IMR-90 (cell line): Measurements from ENCODE around the gene NUPR1. TPM values are rescaled to one million over a fixed set of nuclear protein-coding genes. Genes with fewer than 3 reads are reported as not detected.

Experiments
- ATAC-seq: fragments of 200-7000 bp; cut with Tn5 transposase; 2 replicates; pipeline ENCODE4 v1.9.1; 2020; ENCODE audit warnings: low read depth, mild to moderate bottlenecking, moderate library complexity
- BruUV-seq: library from RNA; stranded (reverse); fragments of 400-500 nt; replicated peaks from 2 replicates; lab custom pipeline; 2021; lab: Mats Ljungman, UMichigan
- CTCF ChIA-PET: fragments of 300-600 bp; formaldehyde crosslinking; extraction: SDS; loops from one replicate; lab custom pipeline; 2021; ENCODE audit warnings: antibody characterized with exemption; lab: Yijun Ruan, JAX
- POLR2A ChIA-PET: fragments of 300-600 bp; sonication (Branson Sonifier 250); formaldehyde crosslinking; loops from one replicate; lab custom pipeline; 2022; ENCODE audit warnings: antibody characterized with exemption; ENCODE audit not compliant: unreplicated experiment; lab: Charles Lee
- DNase-seq: peaks from one replicate; pipeline ENCODE4 v3.0.0; 2013
- H2AFZ ChIP-seq: replicated peaks from 2 replicates; pipeline ENCODE3; 2013; ENCODE audit warnings: low read length, mild to moderate bottlenecking; ENCODE audit not compliant: poor library complexity
- H2AK5ac ChIP-seq: 2 replicates; pipeline ENCODE4 v1.6.1; 2013; ENCODE audit warnings: low read depth, low read length, inconsistent platforms
- H2AK9ac ChIP-seq: replicated peaks from 2 replicates; pipeline ENCODE3; 2013; ENCODE audit warnings: mild to moderate bottlenecking, low read depth, low read length, moderate library complexity; ENCODE audit not compliant: poor library complexity
- H2BK120ac ChIP-seq: 2 replicates; pipeline ENCODE4 v1.6.1; 2013; ENCODE audit warnings: low read depth, low read length, inconsistent platforms
- H2BK15ac ChIP-seq: 3 replicates; pipeline ENCODE4 v1.6.1; 2013; ENCODE audit warnings: low read depth, low read length, inconsistent platforms
- H2BK20ac ChIP-seq: 2 replicates; pipeline ENCODE4 v1.6.1; 2013; ENCODE audit warnings: low read depth, mild to moderate bottlenecking, inconsistent platforms, low read length, moderate library complexity
- H2BK5ac ChIP-seq: 2 replicates; pipeline ENCODE4 v1.6.1; 2013; ENCODE audit warnings: mild to moderate bottlenecking, low read depth, low read length, inconsistent platforms; ENCODE audit not compliant: poor library complexity, severe bottlenecking
- H3K14ac ChIP-seq: replicated peaks from 2 replicates; pipeline ENCODE4 v1.6.1; 2013; ENCODE audit warnings: low read depth, low read length, inconsistent platforms
- H3K18ac ChIP-seq: 2 replicates; pipeline ENCODE4 v1.6.1; 2013; ENCODE audit warnings: low read depth, low read length, control low read depth
- H3K23ac ChIP-seq: 2 replicates; pipeline ENCODE4 v1.6.1; 2013; ENCODE audit warnings: low read depth, low read length, inconsistent platforms
- H3K27ac ChIP-seq: 2 replicates; pipeline ENCODE4 v1.5.1; 2013; ENCODE audit warnings: mild to moderate bottlenecking, control low read depth, low read length; ENCODE audit not compliant: insufficient read depth
- H3K27me3 ChIP-seq: 2 replicates; pipeline ENCODE4 v1.6.1; 2013; ENCODE audit warnings: low read length; ENCODE audit not compliant: control insufficient read depth, insufficient read depth
- H3K36me3 ChIP-seq: 2 replicates; pipeline ENCODE4 v1.6.1; 2013; ENCODE audit warnings: low read length, mixed read lengths; ENCODE audit not compliant: control insufficient read depth, insufficient read depth
- H3K4ac ChIP-seq: 2 replicates; pipeline ENCODE4 v1.6.1; 2013; ENCODE audit warnings: low read depth, low read length, inconsistent platforms
- H3K4me1 ChIP-seq: 2 replicates; pipeline ENCODE4 v1.6.1; 2013; ENCODE audit warnings: low read length, mixed read lengths; ENCODE audit not compliant: control insufficient read depth, insufficient read depth
- H3K4me2 ChIP-seq: 2 replicates; pipeline ENCODE4 v1.6.1; 2013; ENCODE audit warnings: low read depth, mild to moderate bottlenecking, control low read depth, low read length, moderate library complexity
- H3K4me3 ChIP-seq: 2 replicates; pipeline ENCODE4 v1.5.1; 2013; ENCODE audit warnings: low read depth, mild to moderate bottlenecking, control low read depth, low read length, moderate library complexity; ENCODE audit not compliant: insufficient read depth
- H3K56ac ChIP-seq: 2 replicates; pipeline ENCODE4 v1.6.1; 2013; ENCODE audit warnings: low read length, inconsistent platforms; ENCODE audit not compliant: insufficient read depth; ENCODE audit errors: extremely low read depth
- H3K79me1 ChIP-seq, 2 experiments: 2 replicates each; pipeline ENCODE4 v1.6.1; 2013; ENCODE audit warnings: low read length in 2 of 2, inconsistent platforms in 1 of 2, low read depth in 1 of 2
- H3K9ac ChIP-seq: 2 replicates; pipeline ENCODE4 v1.6.1; 2013; ENCODE audit warnings: low read depth, low read length, control low read depth
- H3K9me1 ChIP-seq: 2 replicates; pipeline ENCODE4 v1.6.1; 2013; ENCODE audit warnings: low read length, inconsistent platforms; ENCODE audit not compliant: insufficient read depth
- H3K9me3 ChIP-seq: 2 replicates; pipeline ENCODE4 v1.6.1; 2013; ENCODE audit warnings: low read length; ENCODE audit not compliant: control insufficient read depth, insufficient read depth
- H4K20me1 ChIP-seq: 2 replicates; pipeline ENCODE4 v1.6.1; 2013; ENCODE audit warnings: low read length, inconsistent platforms; ENCODE audit not compliant: insufficient read depth
- H4K5ac ChIP-seq: 2 replicates; pipeline ENCODE4 v1.6.1; 2013; ENCODE audit warnings: mild to moderate bottlenecking, low read depth, low read length, control low read depth
- H4K8ac ChIP-seq, 2 experiments: 2 replicates each; pipeline ENCODE4 v1.6.1; 2013; ENCODE audit warnings: low read depth in 2 of 2, low read length in 2 of 2, control low read depth in 1 of 2, inconsistent platforms in 1 of 2
- H4K91ac ChIP-seq: 2 replicates; pipeline ENCODE4 v1.6.1; 2013; ENCODE audit warnings: low read depth, low read length, inconsistent platforms; ENCODE audit not compliant: insufficient read depth
- BHLHE40 ChIP-seq: fragments of 150-350 bp; IDR thresholded peaks from 2 replicates; pipeline ENCODE4 v1.6.1; 2016; ENCODE audit warnings: mild to moderate bottlenecking, low read depth, low read length
- CEBPB ChIP-seq: IDR thresholded peaks from 2 replicates; pipeline ENCODE4 v1.6.1; 2012; ENCODE audit warnings: low read depth, low read length, improper control_type of control experiment
- CHD1 ChIP-seq: IDR thresholded peaks from 2 replicates; pipeline ENCODE4 v1.6.1; 2012; ENCODE audit warnings: low read depth, low read length, improper control_type of control experiment
- ELK1 ChIP-seq: fragments of 150-350 bp; IDR thresholded peaks from 2 replicates; pipeline ENCODE4 v1.6.1; 2016; ENCODE audit warnings: low read depth, mild to moderate bottlenecking, low read length, moderate library complexity, borderline replicate concordance
- FOS ChIP-seq: fragments of 150-350 bp; IDR thresholded peaks from 2 replicates; pipeline ENCODE4 v1.6.1; 2016; ENCODE audit warnings: low read depth, low read length
- MAFK ChIP-seq: IDR thresholded peaks from 2 replicates; pipeline ENCODE4 v1.6.1; 2012; ENCODE audit warnings: low read depth, low read length, improper control_type of control experiment
- MAZ ChIP-seq: IDR thresholded peaks from 2 replicates; pipeline ENCODE4 v1.6.1; 2012; ENCODE audit warnings: low read depth, mild to moderate bottlenecking, low read length, improper control_type of control experiment, moderate library complexity, borderline replicate concordance
- MXI1 ChIP-seq: IDR thresholded peaks from 2 replicates; pipeline ENCODE4 v1.6.1; 2012; ENCODE audit warnings: low read depth, mild to moderate bottlenecking, low read length, moderate library complexity, borderline replicate concordance
- NFE2L2 ChIP-seq: fragments of 150-350 bp; IDR thresholded peaks from 2 replicates; pipeline ENCODE4 v1.6.1; 2016; ENCODE audit warnings: low read depth, mild to moderate bottlenecking, low read length
- POLR2A ChIP-seq: IDR thresholded peaks from 2 replicates; pipeline ENCODE4 v1.6.1; 2012; ENCODE audit warnings: mild to moderate bottlenecking, low read depth, low read length
- RAD21 ChIP-seq: IDR thresholded peaks from 2 replicates; pipeline ENCODE4 v1.6.1; 2012; ENCODE audit warnings: low read length, improper control_type of control experiment
- RCOR1 ChIP-seq: IDR thresholded peaks from 2 replicates; pipeline ENCODE4 v1.6.1; 2012; ENCODE audit warnings: mild to moderate bottlenecking, low read length, improper control_type of control experiment; ENCODE audit not compliant: insufficient replicate concordance
- RFX5 ChIP-seq: IDR thresholded peaks from 2 replicates; pipeline ENCODE4 v1.8.0; 2012; ENCODE audit warnings: low read depth, mild to moderate bottlenecking, low read length, moderate library complexity
- SMC3 ChIP-seq: fragments of 150-350 bp; IDR thresholded peaks from 2 replicates; pipeline ENCODE4 v1.6.1; 2016; ENCODE audit warnings: low read depth, mild to moderate bottlenecking, antibody characterized with exemption, low read length, moderate library complexity
- WGBS, 2 experiments: methylation state at CpG; one replicate each; pipeline versions ENCODE4 v1.1.5 to v1.1.7; 2013; ENCODE audit warnings: missing lambda C conversion rate in 2 of 2; ENCODE audit not compliant: insufficient read length in 1 of 2; ENCODE audit errors: extremely low coverage in 2 of 2; 5-methylcytosine and 5-hydroxymethylcytosine counted together
- dilution Hi-C: fragments of 300-500 bp; cut with HindIII; formaldehyde crosslinking; loops from one replicate; pipeline ENCODE4 v1.14.3; 2018; ENCODE audit warnings: low sequenced_read_pairs; ENCODE audit not compliant: unreplicated experiment
- in situ Hi-C: fragments of 300-500 bp; cut with MboI; formaldehyde crosslinking; loops from 3 replicates; pipeline ENCODE4 v1.14.3; 2019; ENCODE audit warnings: low sequenced_read_pairs, inconsistent platforms, mixed read lengths
- intact Hi-C: fragments of 100-400 bp; cut with micrococcal nuclease; formaldehyde crosslinking; loops from 2 replicates; pipeline ENCODE4 v1.10.0; 2022
- polyA plus RNA-seq, 3 experiments: library from polyadenylated mRNA; depleted of rRNA; stranded (reverse); fragments of >200 nt; gene quantifications; 2 replicates each; pipeline ENCODE4 v1.2.3, GENCODE V29; 2012; ENCODE audit warnings: low replicate concordance in 1 of 3
- total RNA-seq: library from RNA; depleted of rRNA; stranded (reverse); fragments of >200 nt; gene quantifications from 2 replicates; pipeline ENCODE4 v1.2.3, GENCODE V29; 2012

The NUPR1 gene
- total and polyA plus RNA-seq, 2 of the 4 experiments (the other 2 are of a cell fraction): 10.2 to 27.9 TPM

GRCh38 chr16:28511801-28512789 lies 26.7 kb downstream of the NUPR1 start (continued):
- TF ChIP-seq ELK1: no peak
- no peak for TF ChIP-seq MXI1

DNA sequence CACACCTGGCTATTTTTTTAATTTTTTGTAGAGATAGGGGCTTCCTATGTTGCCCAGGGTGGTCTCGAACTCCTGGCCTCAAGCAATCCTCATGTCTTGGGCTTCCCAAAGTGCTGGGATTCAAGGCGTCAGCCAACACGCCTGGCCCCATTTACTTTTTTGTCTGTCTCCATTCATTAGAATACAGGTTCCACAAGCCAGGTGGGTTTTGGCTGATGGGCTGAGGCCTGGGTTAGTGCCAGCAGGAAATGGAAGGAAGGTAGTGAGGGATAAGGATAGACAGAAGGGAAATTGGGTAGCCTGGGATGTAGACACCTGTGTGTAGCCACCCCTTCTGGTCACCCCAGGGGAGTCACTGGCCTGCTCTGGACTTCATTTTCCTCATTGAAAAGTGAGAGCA lies 27.7 kb downstream of the NUPR1 start:
- CTCF ChIA-PET: no interaction called here
- POLR2A ChIA-PET: no interaction called here
- TF ChIP-seq MAFK: no peak
- no peak for TF ChIP-seq CEBPB
- no peak for TF ChIP-seq ELK1
- TF ChIP-seq NFE2L2: no peak
- no peak for TF ChIP-seq MAZ
- TF ChIP-seq POLR2A: no peak
- TF ChIP-seq CHD1: no peak
- no peak for TF ChIP-seq RCOR1
- TF ChIP-seq RFX5: no peak
- no peak for TF ChIP-seq RAD21
- TF ChIP-seq FOS: no peak
- TF ChIP-seq BHLHE40: no peak
- no peak for TF ChIP-seq SMC3

More for the DNA sequence above, 27.7 kb downstream of the NUPR1 start:
- WGBS, 2 experiments: no CpG with 5 or more reads among the region's 3 CpGs
- Histone ChIP-seq H2BK20ac (no peak overlapping the region), H4K5ac (no peak overlapping the region), H2BK15ac (no peak overlapping the region), H2AK9ac (no peak overlapping the region), H3K4me1 (no peaks in the 10 kb centered on the region), H2AK5ac (no peak overlapping the region), H2BK5ac (no peak overlapping the region), H2BK120ac (no peak overlapping the region), H3K18ac (no peak overlapping the region), H3K56ac (no peak overlapping the region), H3K9ac (no peak overlapping the region), H3K4me2 (no peak overlapping the region), H3K4me3 (no peak overlapping the region), H3K79me1 (no peaks in the 10 kb centered on the region), H2AFZ (no peak overlapping the region), H4K91ac (no peak overlapping the region), H3K27me3 (peaks cover 9% of the 10 kb centered on the region; the same call in 1 of the 2 replicates), H3K14ac (no peak overlapping the region), H3K23ac (no peak overlapping the region), H4K20me1 (no peaks in the 10 kb centered on the region), H3K9me1 (no peaks in the 10 kb centered on the region), H3K4ac (no peak overlapping the region), H3K9me3 (no peaks in the 10 kb centered on the region), H4K8ac (no peak overlapping the region), H3K36me3 (no peaks in the 10 kb centered on the region), H3K27ac (no peak overlapping the region)
- dilution Hi-C loops: no loop called here
- intact Hi-C loops: no loop called here
- BruUV-seq: no TSS peak
- in situ Hi-C loops: no loop called here
- DNase-seq (no peak), ATAC-seq (no peak)
